SJSA1 (cell line): Measurements from ENCODE around the gene RNF150. TPM values are rescaled to one million over a fixed set of nuclear protein-coding genes. Genes with fewer than 3 reads are reported as not detected.
"Not testable (repeated sequence)": the region's sequence is repeated elsewhere in the genome, so short reads cannot be mapped to it uniquely, and the experiment has no call there.

ENCODE experiments used
- DNase-seq, 2 experiments: peaks; one replicate each; pipeline ENCODE4 v3.0.0-alpha.2; 2015 to 2020; ENCODE audit warnings: low spot score in 2 of 2, low read depth in 1 of 2
- H3K27ac ChIP-seq: fragments of 250-450 bp; sonication (Bioruptor Pico); 2 replicates; pipeline ENCODE4 v1.5.1; 2020; ENCODE audit warnings: mild to moderate bottlenecking, moderate library complexity
- H3K27me3 ChIP-seq: fragments of 250-450 bp; sonication (Bioruptor Pico); replicated peaks from 2 replicates; pipeline ENCODE4 v1.5.1; 2020; ENCODE audit warnings: mild to moderate bottlenecking, moderate library complexity
- H3K36me3 ChIP-seq: fragments of 250-450 bp; sonication (Bioruptor Pico); 2 replicates; pipeline ENCODE4 v1.5.1; 2020; ENCODE audit warnings: mild to moderate bottlenecking
- H3K4me1 ChIP-seq: fragments of 250-450 bp; sonication (Bioruptor Pico); replicated peaks from 2 replicates; pipeline ENCODE4 v1.6.1; 2021; ENCODE audit warnings: mild to moderate bottlenecking
- H3K4me3 ChIP-seq: fragments of 250-450 bp; sonication (Bioruptor Pico); 2 replicates; pipeline ENCODE4 v1.5.1; 2020; ENCODE audit warnings: mild to moderate bottlenecking
- H3K9me3 ChIP-seq: fragments of 250-450 bp; sonication (Bioruptor Pico); replicated peaks from 2 replicates; pipeline ENCODE4 v1.5.1; 2020; ENCODE audit warnings: mild to moderate bottlenecking
- total RNA-seq: library from RNA; depleted of rRNA; stranded (reverse); fragments of >200 nt; shearing (Covaris generic); gene quantifications from 2 replicates; pipeline ENCODE4 v1.2.3, GENCODE V29; 2014; rRNA removed

Gene RNF150
- 6.7 and 26.1 TPM in 2 replicates for total RNA-seq

- H3K27ac ChIP-seq: peak within 1 kb of the TSS; percentile 40
Measured at GRCh38 chr4:141133146-141133998, at the start of gene RNF150. Gene RNF150 (minus strand): TSS chr4:141133469.

GRCh38 chr4:141180991-141181761 is 47.9 kb upstream of the RNF150 start:
- no peak overlapping the region for H3K4me3 ChIP-seq
- no peaks in the 10 kb centered on the region for H3K27me3 ChIP-seq
- H3K9me3 ChIP-seq: no peaks in the 10 kb centered on the region
- DNase-seq: no peak
- no peaks in the 10 kb centered on the region for H3K36me3 ChIP-seq
- peaks cover 9% of the 10 kb centered on the region; the same call in 1 of the 2 replicates for H3K4me1 ChIP-seq
- H3K27ac ChIP-seq: no peak overlapping the region

More at GRCh38 chr4:141133146-141133998, at the start of gene RNF150:
- no peaks in the 10 kb centered on the region for H3K27me3 ChIP-seq
- peaks cover 24% of the 10 kb centered on the region for H3K4me1 ChIP-seq
- peaks cover 3% of the 10 kb centered on the region; the same call in 1 of the 2 replicates for H3K36me3 ChIP-seq
- no peaks in the 10 kb centered on the region for H3K9me3 ChIP-seq
- H3K4me3 ChIP-seq: peak within 1 kb of the TSS; percentile 90
- DNase-seq: peak; percentile 80 to 88

- no peak overlapping the region for H3K4me3 ChIP-seq
- H3K9me3 ChIP-seq: no peaks in the 10 kb centered on the region
- DNase-seq: peak in 1 of 2 experiments; percentile 46
- H3K4me1 ChIP-seq: peaks cover 9% of the 10 kb centered on the region; the same call in 1 of the 2 replicates
- no peaks in the 10 kb centered on the region for H3K36me3 ChIP-seq
- no peak overlapping the region for H3K27ac ChIP-seq
- no peaks in the 10 kb centered on the region for H3K27me3 ChIP-seq
Measured at GRCh38 chr4:141179474-141180373, 46.5 kb upstream of the RNF150 start.

- no peaks in the 10 kb centered on the region for H3K9me3 ChIP-seq
- no peaks in the 10 kb centered on the region for H3K27me3 ChIP-seq
- H3K4me3 ChIP-seq: no peak overlapping the region
- DNase-seq: no peak
- peaks cover 9% of the 10 kb centered on the region; the same call in 1 of the 2 replicates for H3K4me1 ChIP-seq
- no peak overlapping the region for H3K27ac ChIP-seq
- H3K36me3 ChIP-seq: no peaks in the 10 kb centered on the region
Measured at GRCh38 chr4:141177171-141177570, 43.9 kb upstream of the RNF150 start.

GRCh38 chr4:141174457-141174856 is 41.2 kb upstream of the RNF150 start:
- no peak for DNase-seq
- H3K9me3 ChIP-seq: no peaks in the 10 kb centered on the region
- H3K27me3 ChIP-seq: no peaks in the 10 kb centered on the region
- H3K36me3 ChIP-seq: no peaks in the 10 kb centered on the region
- H3K27ac ChIP-seq: no peak overlapping the region
- no peak overlapping the region for H3K4me3 ChIP-seq
- H3K4me1 ChIP-seq: peaks cover 3% of the 10 kb centered on the region; the same call in 1 of the 2 replicates

- Histone ChIP-seq H3K9me3 (no peaks in the 10 kb centered on the region), H3K36me3 (no peaks in the 10 kb centered on the region), H3K27me3 (no peaks in the 10 kb centered on the region), H3K27ac (no peak overlapping the region), H3K4me3 (no peak overlapping the region), H3K4me1 (no peaks in the 10 kb centered on the region)
- DNase-seq: no peak
Measured at GRCh38 chr4:141170671-141171070, 37.4 kb upstream of the RNF150 start.

- Histone ChIP-seq H3K27me3 (no peaks in the 10 kb centered on the region), H3K36me3 (no peaks in the 10 kb centered on the region), H3K4me1 (no peaks in the 10 kb centered on the region), H3K4me3 (no peak overlapping the region), H3K9me3 (no peaks in the 10 kb centered on the region), H3K27ac (no peak overlapping the region)
- DNase-seq: no peak
Measured at GRCh38 chr4:141169391-141169790, 36.1 kb upstream of the RNF150 start.

- H3K4me1 ChIP-seq, H3K4me3 ChIP-seq, H3K9me3 ChIP-seq, H3K27ac ChIP-seq, H3K36me3 ChIP-seq, H3K27me3 ChIP-seq, DNase-seq: not testable (repeated sequence)
Measured at GRCh38 chr4:141165001-141165400, 31.7 kb upstream of the RNF150 start.

GRCh38 chr4:141159027-141159426 is 25.8 kb upstream of the RNF150 start:
- H3K27ac ChIP-seq: no peak overlapping the region
- H3K27me3 ChIP-seq: no peaks in the 10 kb centered on the region
- no peak overlapping the region for H3K4me3 ChIP-seq
- no peak for DNase-seq
- peaks cover 24% of the 10 kb centered on the region for H3K4me1 ChIP-seq
- 0 out of 2 replicates have a peak, but pooled peaks cover 2% of the 10 kb centered on the region for H3K9me3 ChIP-seq
- H3K36me3 ChIP-seq: no peaks in the 10 kb centered on the region

- Histone ChIP-seq H3K4me3 (no peak overlapping the region), H3K27me3 (no peaks in the 10 kb centered on the region), H3K36me3 (no peaks in the 10 kb centered on the region), H3K4me1 (peaks cover 26% of the 10 kb centered on the region), H3K9me3 (0 out of 2 replicates have a peak, but pooled peaks cover 2% of the 10 kb centered on the region), H3K27ac (no peak overlapping the region)
- peak in 1 of 2 experiments; percentile 34 for DNase-seq
Measured at GRCh38 chr4:141158219-141158618, 24.9 kb upstream of the RNF150 start.

- H3K4me1 ChIP-seq: peaks cover 26% of the 10 kb centered on the region
- no peaks in the 10 kb centered on the region for H3K9me3 ChIP-seq
- peak overlapping the region; percentile 11; the same call in 1 of the 2 replicates for H3K4me3 ChIP-seq
- no peaks in the 10 kb centered on the region for H3K36me3 ChIP-seq
- peak; percentile 82 to 86 for DNase-seq
- H3K27ac ChIP-seq: peak overlapping the region; percentile 76
- H3K27me3 ChIP-seq: no peaks in the 10 kb centered on the region
Measured at GRCh38 chr4:141155586-141155985, 22.3 kb upstream of the RNF150 start.

GRCh38 chr4:141154725-141155124 is 21.5 kb upstream of the RNF150 start:
- H3K4me3 ChIP-seq: no peak overlapping the region
- no peaks in the 10 kb centered on the region for H3K36me3 ChIP-seq
- peaks cover 26% of the 10 kb centered on the region for H3K4me1 ChIP-seq
- H3K27me3 ChIP-seq: no peaks in the 10 kb centered on the region
- H3K27ac ChIP-seq: peak overlapping the region; percentile 76
- no peaks in the 10 kb centered on the region for H3K9me3 ChIP-seq
- no peak for DNase-seq
